HEK293 (cell line): Measurements from ENCODE around the gene KIFC1.
A peak's percentile ranks its signal among the peaks of the same experiment; 100 is the strongest.

Experiments used
- CTCF ChIP-seq: fragments of 450-650 bp; formaldehyde crosslinking; IDR thresholded peaks from 2 replicates; pipeline ENCODE4 v1.5.1; 2016; ENCODE audit warnings: missing biosample characterization, missing genetic modification characterization
- EGR2 ChIP-seq: fragments of 450-650 bp; formaldehyde crosslinking; IDR thresholded peaks from 2 replicates; pipeline ENCODE4 v1.5.1; 2016; ENCODE audit warnings: low read depth, missing biosample characterization, missing genetic modification characterization
- ELK4 ChIP-seq: IDR thresholded peaks from 2 replicates; pipeline ENCODE4 v1.6.1; 2011; ENCODE audit warnings: mild to moderate bottlenecking, low read depth, low read length, borderline replicate concordance
- KLF17 ChIP-seq: fragments of 450-650 bp; formaldehyde crosslinking; IDR thresholded peaks from 2 replicates; pipeline ENCODE4 v1.5.1; 2016; ENCODE audit warnings: missing biosample characterization, missing genetic modification characterization
- SCRT2 ChIP-seq: fragments of 450-650 bp; formaldehyde crosslinking; IDR thresholded peaks from 2 replicates; pipeline ENCODE4 v1.5.1; 2016; ENCODE audit warnings: missing biosample characterization, missing genetic modification characterization
- WT1 ChIP-seq: fragments of 450-650 bp; formaldehyde crosslinking; IDR thresholded peaks from 2 replicates; pipeline ENCODE4 v1.5.1; 2016; ENCODE audit warnings: missing biosample characterization, missing genetic modification characterization
- YY1 ChIP-seq: fragments of 450-650 bp; formaldehyde crosslinking; IDR thresholded peaks from 2 replicates; pipeline ENCODE4 v1.5.1; 2018; ENCODE audit warnings: missing biosample characterization, missing genetic modification characterization
- ZBTB48 ChIP-seq: fragments of 450-650 bp; formaldehyde crosslinking; IDR thresholded peaks from 2 replicates; pipeline ENCODE4 v1.5.1; 2016; ENCODE audit warnings: missing biosample characterization, missing genetic modification characterization
- ZBTB7A ChIP-seq: fragments of 450-650 bp; formaldehyde crosslinking; IDR thresholded peaks from 2 replicates; pipeline ENCODE4 v1.5.1; 2016; ENCODE audit warnings: low read depth, missing biosample characterization, missing genetic modification characterization
- ZNF174 ChIP-seq: fragments of 450-650 bp; formaldehyde crosslinking; IDR thresholded peaks from 2 replicates; pipeline ENCODE4 v1.5.0; 2017; ENCODE audit warnings: missing biosample characterization, mild to moderate bottlenecking, missing genetic modification characterization
- ZNF518A ChIP-seq: fragments of 450-650 bp; formaldehyde crosslinking; conservative IDR thresholded peaks from 2 replicates; pipeline ENCODE4 v1.5.1; 2016; ENCODE audit warnings: low read depth, missing biosample characterization, missing genetic modification characterization
- ZNF521 ChIP-seq: fragments of 450-650 bp; formaldehyde crosslinking; IDR thresholded peaks from 2 replicates; pipeline ENCODE4 v1.5.1; 2017; ENCODE audit warnings: missing biosample characterization, mild to moderate bottlenecking, missing genetic modification characterization
- ZNF560 ChIP-seq: fragments of 450-650 bp; formaldehyde crosslinking; IDR thresholded peaks from 2 replicates; pipeline ENCODE4 v1.5.1; 2017; ENCODE audit warnings: missing biosample characterization, missing genetic modification characterization, borderline replicate concordance
- ZNF623 ChIP-seq: fragments of 450-650 bp; formaldehyde crosslinking; IDR thresholded peaks from 2 replicates; pipeline ENCODE4 v1.5.1; 2016; ENCODE audit warnings: missing biosample characterization, missing genetic modification characterization
- ZNF639 ChIP-seq: fragments of 450-650 bp; formaldehyde crosslinking; IDR thresholded peaks from 2 replicates; pipeline ENCODE4 v1.5.1; 2016; ENCODE audit warnings: missing biosample characterization, missing genetic modification characterization
- ZNF792 ChIP-seq: fragments of 450-650 bp; formaldehyde crosslinking; IDR thresholded peaks from 2 replicates; pipeline ENCODE4 v1.5.1; 2016; ENCODE audit warnings: missing biosample characterization, missing genetic modification characterization
- ZNF843 ChIP-seq: fragments of 450-650 bp; formaldehyde crosslinking; IDR thresholded peaks from 2 replicates; pipeline ENCODE4 v1.5.1; 2016; ENCODE audit warnings: missing biosample characterization, missing genetic modification characterization
- TF ChIP-seq, protein P1 (sequence below): fragments of 450-650 bp; formaldehyde crosslinking; IDR thresholded peaks from 2 replicates; pipeline ENCODE4 v1.5.1; 2016; ENCODE audit warnings: missing biosample characterization, missing genetic modification characterization, low read depth
- TF ChIP-seq, protein P2 (sequence below): fragments of 450-650 bp; formaldehyde crosslinking; IDR thresholded peaks from 2 replicates; pipeline ENCODE4 v1.5.1; 2017; ENCODE audit warnings: missing biosample characterization, missing genetic modification characterization
- TF ChIP-seq, protein P3 (sequence below): fragments of 450-650 bp; formaldehyde crosslinking; IDR thresholded peaks from 2 replicates; pipeline ENCODE4 v1.5.1; 2016; ENCODE audit warnings: missing biosample characterization, missing genetic modification characterization

Gene KIFC1

DNA sequence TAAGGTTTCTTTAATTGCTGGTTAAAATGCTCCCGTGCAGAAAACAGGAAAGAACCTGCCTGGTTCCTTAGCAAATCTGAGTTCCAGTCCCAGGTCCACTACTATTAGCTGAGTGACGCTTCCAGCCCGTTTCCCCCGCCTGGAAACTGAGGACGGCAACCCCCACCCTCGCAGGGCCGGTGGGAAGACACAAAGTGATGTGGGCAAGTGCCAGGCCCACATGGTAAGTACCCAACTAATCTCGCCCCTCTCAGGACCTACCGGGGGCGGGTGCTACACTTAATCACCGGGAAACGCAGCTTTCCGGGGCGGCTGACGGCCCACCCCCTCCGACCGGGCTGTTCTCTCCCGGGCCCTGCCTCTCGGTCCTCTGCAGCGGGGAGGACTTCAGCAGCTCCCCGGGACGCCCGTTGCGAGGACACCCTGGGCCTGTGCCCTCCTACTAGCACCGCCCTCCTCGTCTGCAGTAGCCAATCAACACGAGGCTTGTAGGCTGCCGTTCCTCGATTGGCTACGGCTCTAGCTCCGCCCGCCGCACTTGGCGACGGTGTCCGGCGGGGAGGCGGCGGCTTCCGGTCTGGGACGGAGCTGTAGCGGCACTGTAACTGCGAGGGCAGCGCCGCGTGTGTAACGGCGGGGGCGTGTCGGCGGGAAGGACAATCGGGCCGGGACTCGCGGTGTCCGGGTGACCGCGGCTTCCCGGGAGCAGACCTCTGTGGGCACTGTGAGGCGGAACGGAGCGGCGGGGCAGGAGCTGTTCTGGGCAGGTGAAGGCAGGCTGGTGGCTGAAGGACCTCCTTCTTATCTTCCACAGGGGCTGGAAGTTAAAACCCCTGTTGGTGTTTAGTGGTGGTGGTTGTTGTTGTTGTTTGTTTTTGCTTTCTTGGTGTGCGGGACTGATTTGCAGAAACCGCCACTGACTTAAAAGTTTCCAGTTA lies 62.7 kb downstream of the KIFC1 start, which contains the start of gene ZBTB9 (continued):
- no peak for TF ChIP-seq ZNF560 (tag by site-specific recombination)
- TF ChIP-seq ZNF639 (tag by site-specific recombination): peak; percentile 56
- peak; percentile 77 for TF ChIP-seq EGR2 (tag by site-specific recombination)
- TF ChIP-seq CTCF (tag by site-specific recombination): peak; percentile 24; the same call in 1 of the 2 replicates
- TF ChIP-seq KLF17 (tag by site-specific recombination): peak; percentile 73; the same call in 1 of the 2 replicates
- no peak for TF ChIP-seq YY1 (tag by site-specific recombination)
- TF ChIP-seq SCRT2 (tag by site-specific recombination): no peak
- no peak for TF ChIP-seq ZNF792 (tag by site-specific recombination)
- TF ChIP-seq, protein P1, sequence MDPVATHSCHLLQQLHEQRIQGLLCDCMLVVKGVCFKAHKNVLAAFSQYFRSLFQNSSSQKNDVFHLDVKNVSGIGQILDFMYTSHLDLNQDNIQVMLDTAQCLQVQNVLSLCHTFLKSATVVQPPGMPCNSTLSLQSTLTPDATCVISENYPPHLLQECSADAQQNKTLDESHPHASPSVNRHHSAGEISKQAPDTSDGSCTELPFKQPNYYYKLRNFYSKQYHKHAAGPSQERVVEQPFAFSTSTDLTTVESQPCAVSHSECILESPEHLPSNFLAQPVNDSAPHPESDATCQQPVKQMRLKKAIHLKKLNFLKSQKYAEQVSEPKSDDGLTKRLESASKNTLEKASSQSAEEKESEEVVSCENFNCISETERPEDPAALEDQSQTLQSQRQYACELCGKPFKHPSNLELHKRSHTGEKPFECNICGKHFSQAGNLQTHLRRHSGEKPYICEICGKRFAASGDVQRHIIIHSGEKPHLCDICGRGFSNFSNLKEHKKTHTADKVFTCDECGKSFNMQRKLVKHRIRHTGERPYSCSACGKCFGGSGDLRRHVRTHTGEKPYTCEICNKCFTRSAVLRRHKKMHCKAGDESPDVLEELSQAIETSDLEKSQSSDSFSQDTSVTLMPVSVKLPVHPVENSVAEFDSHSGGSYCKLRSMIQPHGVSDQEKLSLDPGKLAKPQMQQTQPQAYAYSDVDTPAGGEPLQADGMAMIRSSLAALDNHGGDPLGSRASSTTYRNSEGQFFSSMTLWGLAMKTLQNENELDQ (tag by site-specific recombination): no peak
- peak; percentile 62; the same call in 1 of the 2 replicates for TF ChIP-seq WT1 (tag by site-specific recombination)
- TF ChIP-seq ZNF521 (tag by site-specific recombination): no peak
- peak; percentile 63; the same call in 1 of the 2 replicates for TF ChIP-seq ZBTB48 (tag by site-specific recombination)
- TF ChIP-seq ZNF623: no peak
- 0 out of 2 replicates have a peak, but pooled peaks have one; percentile 44 for TF ChIP-seq ZBTB7A
- peak; percentile 65; the same call in 1 of the 2 replicates for TF ChIP-seq ZNF843 (tag by site-specific recombination)
- TF ChIP-seq, protein P2, sequence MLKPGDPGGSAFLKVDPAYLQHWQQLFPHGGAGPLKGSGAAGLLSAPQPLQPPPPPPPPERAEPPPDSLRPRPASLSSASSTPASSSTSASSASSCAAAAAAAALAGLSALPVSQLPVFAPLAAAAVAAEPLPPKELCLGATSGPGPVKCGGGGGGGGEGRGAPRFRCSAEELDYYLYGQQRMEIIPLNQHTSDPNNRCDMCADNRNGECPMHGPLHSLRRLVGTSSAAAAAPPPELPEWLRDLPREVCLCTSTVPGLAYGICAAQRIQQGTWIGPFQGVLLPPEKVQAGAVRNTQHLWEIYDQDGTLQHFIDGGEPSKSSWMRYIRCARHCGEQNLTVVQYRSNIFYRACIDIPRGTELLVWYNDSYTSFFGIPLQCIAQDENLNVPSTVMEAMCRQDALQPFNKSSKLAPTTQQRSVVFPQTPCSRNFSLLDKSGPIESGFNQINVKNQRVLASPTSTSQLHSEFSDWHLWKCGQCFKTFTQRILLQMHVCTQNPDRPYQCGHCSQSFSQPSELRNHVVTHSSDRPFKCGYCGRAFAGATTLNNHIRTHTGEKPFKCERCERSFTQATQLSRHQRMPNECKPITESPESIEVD: no peak
- no peak for TF ChIP-seq ZNF518A (tag by site-specific recombination)
- TF ChIP-seq, protein P3, sequence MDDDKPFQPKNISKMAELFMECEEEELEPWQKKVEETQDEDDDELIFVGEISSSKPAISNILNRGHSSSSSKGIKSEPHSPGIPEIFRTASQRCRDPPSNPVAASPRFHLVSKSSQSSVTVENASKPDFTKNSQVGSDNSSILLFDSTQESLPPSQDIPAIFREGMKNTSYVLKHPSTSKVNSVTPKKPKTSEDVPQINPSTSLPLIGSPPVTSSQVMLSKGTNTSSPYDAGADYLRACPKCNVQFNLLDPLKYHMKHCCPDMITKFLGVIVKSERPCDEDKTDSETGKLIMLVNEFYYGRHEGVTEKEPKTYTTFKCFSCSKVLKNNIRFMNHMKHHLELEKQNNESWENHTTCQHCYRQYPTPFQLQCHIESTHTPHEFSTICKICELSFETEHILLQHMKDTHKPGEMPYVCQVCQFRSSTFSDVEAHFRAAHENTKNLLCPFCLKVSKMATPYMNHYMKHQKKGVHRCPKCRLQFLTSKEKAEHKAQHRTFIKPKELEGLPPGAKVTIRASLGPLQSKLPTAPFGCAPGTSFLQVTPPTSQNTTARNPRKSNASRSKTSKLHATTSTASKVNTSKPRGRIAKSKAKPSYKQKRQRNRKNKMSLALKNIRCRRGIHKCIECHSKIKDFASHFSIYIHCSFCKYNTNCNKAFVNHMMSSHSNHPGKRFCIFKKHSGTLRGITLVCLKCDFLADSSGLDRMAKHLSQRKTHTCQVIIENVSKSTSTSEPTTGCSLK (tag by site-specific recombination): no peak
- TF ChIP-seq ELK4: peak; percentile 74; the same call in 1 of the 2 replicates
- TF ChIP-seq ZNF174: no peak
